SU-DHL-6 (cell line): ENCODE data around the gene FOXB1.

Experiments used
- EZH2phosphoT487 ChIP-seq: fragments of 200-600 bp; sonication (generic), shearing (Covaris generic); conservative IDR thresholded peaks from 2 replicates; pipeline ENCODE4 v1.6.1; 2018; ENCODE audit warnings: mild to moderate bottlenecking, antibody characterized with exemption, low read length, moderate library complexity, mixed read lengths
- TF ChIP-seq, protein P1 (sequence below): fragments of 200-600 bp; sonication (generic); IDR thresholded peaks from one replicate; pipeline ENCODE4 v1.5.1; 2017; ENCODE audit warnings: antibody characterized with exemption, mild to moderate bottlenecking, low read length, moderate library complexity; ENCODE audit not compliant: insufficient read depth, poor library complexity, severe bottlenecking

GRCh38 chr15:60001610-60002527 is 2.2 kb upstream of the FOXB1 start:
- TF ChIP-seq, protein P1, sequence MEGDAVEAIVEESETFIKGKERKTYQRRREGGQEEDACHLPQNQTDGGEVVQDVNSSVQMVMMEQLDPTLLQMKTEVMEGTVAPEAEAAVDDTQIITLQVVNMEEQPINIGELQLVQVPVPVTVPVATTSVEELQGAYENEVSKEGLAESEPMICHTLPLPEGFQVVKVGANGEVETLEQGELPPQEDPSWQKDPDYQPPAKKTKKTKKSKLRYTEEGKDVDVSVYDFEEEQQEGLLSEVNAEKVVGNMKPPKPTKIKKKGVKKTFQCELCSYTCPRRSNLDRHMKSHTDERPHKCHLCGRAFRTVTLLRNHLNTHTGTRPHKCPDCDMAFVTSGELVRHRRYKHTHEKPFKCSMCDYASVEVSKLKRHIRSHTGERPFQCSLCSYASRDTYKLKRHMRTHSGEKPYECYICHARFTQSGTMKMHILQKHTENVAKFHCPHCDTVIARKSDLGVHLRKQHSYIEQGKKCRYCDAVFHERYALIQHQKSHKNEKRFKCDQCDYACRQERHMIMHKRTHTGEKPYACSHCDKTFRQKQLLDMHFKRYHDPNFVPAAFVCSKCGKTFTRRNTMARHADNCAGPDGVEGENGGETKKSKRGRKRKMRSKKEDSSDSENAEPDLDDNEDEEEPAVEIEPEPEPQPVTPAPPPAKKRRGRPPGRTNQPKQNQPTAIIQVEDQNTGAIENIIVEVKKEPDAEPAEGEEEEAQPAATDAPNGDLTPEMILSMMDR: no peak
- TF ChIP-seq EZH2phosphoT487: no peak
